Stomach (tissue), 19 donors: Measurements from ENCODE around the gene SPEG. TPM values are rescaled to one million over a fixed set of nuclear protein-coding genes. Genes with fewer than 3 reads are reported as not detected.

Experiments used
- DNase-seq, 2 donors: peaks; one replicate each; pipeline versions ENCODE4 v3.0.0 to v3.0.0-alpha.2; 2013 to 2019
- H3K27ac ChIP-seq, 5 donors: fragments of 200-600 bp in 4 of 5; sonication (generic) in 4 of 5; one replicate each; pipeline ENCODE4 v1.5.1; 2013 to 2019; ENCODE audit warnings: mild to moderate bottlenecking in 1 of 5, moderate library complexity in 1 of 5
- H3K27me3 ChIP-seq, 3 donors: fragments of 200-600 bp; sonication (generic); one replicate each; pipeline ENCODE4 v1.5.1; 2017 to 2019; ENCODE audit warnings: mixed run types in 1 of 3
- H3K36me3 ChIP-seq, 4 donors: fragments of 200-600 bp; sonication (generic); 1 replicate in 3 of 4; 2 replicates in 1 of 4; pipeline ENCODE4 v1.5.1; 2016 to 2019
- H3K4me1 ChIP-seq, 4 donors: fragments of 200-600 bp; sonication (generic); one replicate each; pipeline ENCODE4 v1.5.1; 2016 to 2019
- H3K4me3 ChIP-seq, 4 donors: fragments of 200-600 bp; sonication (generic) in 3 of 4; one replicate each; pipeline ENCODE4 v1.5.1; 2016 to 2019; ENCODE audit warnings: mild to moderate bottlenecking in 1 of 4
- H3K9me3 ChIP-seq, 4 donors: fragments of 200-600 bp; sonication (generic); one replicate each; pipeline ENCODE4 v1.5.1; 2016 to 2019
- EP300 ChIP-seq: sonication (generic); formaldehyde crosslinking; IDR thresholded peaks from one replicate; pipeline ENCODE4 v1.6.1; 2017; ENCODE audit warnings: antibody characterized with exemption
- POLR2A ChIP-seq, 4 donors: fragments of 450-650 bp; IDR thresholded peaks; one replicate each; pipeline ENCODE4 v1.6.1; 2016; ENCODE audit warnings: antibody characterized with exemption in 4 of 4, control low read depth in 2 of 4, mild to moderate bottlenecking in 1 of 4, moderate library complexity in 1 of 4
- POLR2AphosphoS5 ChIP-seq, 3 donors: sonication (generic); formaldehyde crosslinking; IDR thresholded peaks; one replicate each; pipeline ENCODE4 v1.6.1; 2016; ENCODE audit warnings: antibody characterized with exemption in 3 of 3
- WGBS, 5 donors: extraction: QIAGEN DNeasy Blood & Tissue Kit in 3 of 5; methylation state at CpG; one replicate each; pipeline versions ENCODE4 v1.1.5 to v1.1.7; 2013 to 2018; 5-methylcytosine and 5-hydroxymethylcytosine counted together
- intact Hi-C: fragments of 100-400 bp; cut with DNase I; formaldehyde crosslinking; loops from one replicate; pipeline ENCODE4 v1.15.1; 2023; ENCODE audit warnings: low total_unique reads
- long read RNA-seq, 10 donors: transcript quantifications; one replicate each; lab custom pipeline, GENCODE V29; 2026
- polyA plus RNA-seq, 3 donors: library from polyadenylated mRNA; stranded (reverse); fragments of 200-250 nt; gene quantifications; one replicate each; pipeline ENCODE4 v1.2.3, GENCODE V29; 2013
- total RNA-seq, 5 donors: library from RNA; depleted of rRNA; stranded (reverse); fragments of >200 nt; gene quantifications; one replicate each; pipeline versions ENCODE4 v1.1.0 to v1.2.3, GENCODE V29; 2014 to 2016
- TF ChIP-seq, protein P1 (sequence below), 7 experiments: fragments of 450-650 bp in 4 of 7; fragments of 200-600 bp in 3 of 7; sonication (generic) in 3 of 7; IDR thresholded peaks; one replicate each; pipeline ENCODE4 v1.5.1; 2016 to 2019; ENCODE audit warnings: antibody characterized with exemption in 7 of 7, control low read depth in 2 of 7, mild to moderate bottlenecking in 1 of 7
- donor health status: healthy with polysubstance abuse.
- donor health status: Bipolar disorder and iron deficiency.
- donor health status: healthy.

Gene SPEG
- total RNA-seq = 100 to 1,000 TPM in 1 of 5 donors, 10 to 100 TPM in 3, 1 to 10 TPM in 1; 7.4 to 106 (median 30.4) TPM
- polyA plus RNA-seq = 10 to 100 TPM in 1 of 3 donors, 1 to 10 TPM in 2; 9.8 to 65.1 (median 9.9) TPM
- long read RNA-seq, donor 1 = 0 reads
- long read RNA-seq, donor 2, partial matches to known transcripts = 0 of 2 reads
- long read RNA-seq, donor 2, other reads (novel, unspliced or antisense) = 0 of 2 reads
- long read RNA-seq, donor 3, partial matches to known transcripts = 19 of 21 reads
- long read RNA-seq, donor 3, other reads (novel, unspliced or antisense) = 0 of 21 reads
- long read RNA-seq, donor 4, partial matches to known transcripts = 6 of 6 reads
- long read RNA-seq, donor 4, other reads (novel, unspliced or antisense) = 0 of 6 reads
- long read RNA-seq, donor 5, partial matches to known transcripts = 12 of 16 reads
- long read RNA-seq, donor 5, other reads (novel, unspliced or antisense) = 0 of 16 reads
- long read RNA-seq, donor 6 = 0 reads
- long read RNA-seq, donor 7, partial matches to known transcripts = 5 of 8 reads
- long read RNA-seq, donor 7, other reads (novel, unspliced or antisense) = 0 of 8 reads
- long read RNA-seq, donor 8, partial matches to known transcripts = 0 of 4 reads
- long read RNA-seq, donor 8, other reads (novel, unspliced or antisense) = 0 of 4 reads
- long read RNA-seq, donor 9 = 0 reads
- long read RNA-seq, donor 10, partial matches to known transcripts = 12 of 12 reads
- long read RNA-seq, donor 10, other reads (novel, unspliced or antisense) = 0 of 12 reads

DNA sequence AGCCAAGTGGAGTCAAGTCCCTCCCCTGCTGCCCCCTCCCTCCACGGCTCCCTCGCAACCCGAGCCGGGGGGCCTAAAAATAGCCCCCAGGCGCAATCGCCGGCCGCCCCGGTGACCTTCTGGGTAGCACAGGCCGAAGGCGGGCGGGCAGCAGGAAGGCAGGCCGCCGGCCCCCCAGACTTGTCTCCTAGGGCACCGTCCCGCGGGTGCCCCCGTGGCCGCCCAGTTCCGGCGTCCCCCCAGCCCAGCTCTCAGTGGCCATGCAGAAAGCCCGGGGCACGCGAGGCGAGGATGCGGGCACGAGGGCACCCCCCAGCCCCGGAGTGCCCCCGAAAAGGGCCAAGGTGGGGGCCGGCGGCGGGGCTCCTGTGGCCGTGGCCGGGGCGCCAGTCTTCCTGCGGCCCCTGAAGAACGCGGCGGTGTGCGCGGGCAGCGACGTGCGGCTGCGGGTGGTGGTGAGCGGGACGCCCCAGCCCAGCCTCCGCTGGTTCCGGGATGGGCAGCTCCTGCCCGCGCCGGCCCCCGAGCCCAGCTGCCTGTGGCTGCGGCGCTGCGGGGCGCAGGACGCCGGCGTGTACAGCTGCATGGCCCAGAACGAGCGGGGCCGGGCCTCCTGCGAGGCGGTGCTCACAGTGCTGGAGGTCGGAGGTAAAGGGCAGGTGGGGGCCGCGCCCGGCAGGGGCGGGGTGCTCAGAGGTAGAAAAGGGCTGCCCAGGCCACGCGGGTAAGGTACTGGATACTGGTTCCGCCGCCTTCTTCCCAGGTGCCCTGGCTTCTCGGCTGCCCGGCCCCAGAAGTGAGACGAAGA, at the start of gene SPEG:
SPEG (plus strand) TSS at position 126 of the 808 bp plus-strand sequence; CDS start at position 261, 135 bp downstream.
- intact Hi-C loops = no loop called here
- TF ChIP-seq, protein P1, sequence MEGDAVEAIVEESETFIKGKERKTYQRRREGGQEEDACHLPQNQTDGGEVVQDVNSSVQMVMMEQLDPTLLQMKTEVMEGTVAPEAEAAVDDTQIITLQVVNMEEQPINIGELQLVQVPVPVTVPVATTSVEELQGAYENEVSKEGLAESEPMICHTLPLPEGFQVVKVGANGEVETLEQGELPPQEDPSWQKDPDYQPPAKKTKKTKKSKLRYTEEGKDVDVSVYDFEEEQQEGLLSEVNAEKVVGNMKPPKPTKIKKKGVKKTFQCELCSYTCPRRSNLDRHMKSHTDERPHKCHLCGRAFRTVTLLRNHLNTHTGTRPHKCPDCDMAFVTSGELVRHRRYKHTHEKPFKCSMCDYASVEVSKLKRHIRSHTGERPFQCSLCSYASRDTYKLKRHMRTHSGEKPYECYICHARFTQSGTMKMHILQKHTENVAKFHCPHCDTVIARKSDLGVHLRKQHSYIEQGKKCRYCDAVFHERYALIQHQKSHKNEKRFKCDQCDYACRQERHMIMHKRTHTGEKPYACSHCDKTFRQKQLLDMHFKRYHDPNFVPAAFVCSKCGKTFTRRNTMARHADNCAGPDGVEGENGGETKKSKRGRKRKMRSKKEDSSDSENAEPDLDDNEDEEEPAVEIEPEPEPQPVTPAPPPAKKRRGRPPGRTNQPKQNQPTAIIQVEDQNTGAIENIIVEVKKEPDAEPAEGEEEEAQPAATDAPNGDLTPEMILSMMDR (IDR thresholded peaks at IDR 0.05) = no peak
- TF ChIP-seq POLR2AphosphoS5 (IDR thresholded peaks at IDR 0.05) (no peak), EP300 (no peak), POLR2A (IDR thresholded peaks at IDR 0.05) (no peak)
- Histone ChIP-seq H3K4me3 (peak within 1 kb of the TSS; percentile 28 to 36 (median 34)), H3K9me3 (no peaks in the 10 kb centered on the region), H3K36me3 (no peaks in the 10 kb centered on the region), H3K27ac (peak within 1 kb of the TSS in 4 of 5 donors; percentile 65 to 95 (median 83)), H3K4me1 (peaks cover 7 to 30% (median 13%) of the 10 kb centered on the region in 4 donors), H3K27me3 (peaks cover 0 to 41% (median 22%) of the 10 kb centered on the region in 3 donors)
- peak in 1 of 2 donors; percentile 69 for DNase-seq
- WGBS, 5 donors = 6 to 32% (median 10%) methylated on average over 14 to 77 of the region's 77 CpGs

DNA sequence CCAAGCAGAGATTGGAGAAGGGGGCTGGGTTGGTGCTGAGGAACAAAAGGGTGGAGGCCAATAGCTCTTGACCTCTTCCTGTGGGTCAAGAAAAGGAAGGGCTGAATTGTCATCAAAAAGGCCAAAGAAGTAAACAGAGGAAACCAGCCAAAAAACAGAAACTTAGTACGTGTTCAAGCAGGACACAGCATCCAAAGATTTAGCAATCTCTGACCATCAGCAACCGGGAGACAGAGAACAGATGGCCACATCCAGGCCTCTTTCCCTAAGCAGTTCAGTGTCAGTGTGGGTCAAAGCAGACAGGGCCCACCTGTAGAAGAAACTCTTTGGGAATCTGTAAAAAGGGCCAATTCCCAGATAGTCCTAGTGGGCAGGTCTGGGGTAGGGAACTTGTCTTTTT, 49.8 kb upstream of the SPEG start:
- intact Hi-C loops = no loop called here
- no peaks in the 10 kb centered on the region for H3K9me3 ChIP-seq
- DNase-seq = no peak
- 40 to 79% (median 69%) methylated on average over 2 of the region's 2 CpGs for WGBS, 5 donors
- peak overlapping the region in 3 of 5 donors; percentile 33 to 55 (median 54) for H3K27ac ChIP-seq
- H3K36me3 ChIP-seq = peaks cover 53 to 68% (median 66%) of the 10 kb centered on the region in 4 donors
- peak overlapping the region in 1 of 4 donors; percentile 18 for H3K4me3 ChIP-seq
- H3K4me1 ChIP-seq = peaks cover 13 to 31% (median 23%) of the 10 kb centered on the region in 4 donors
- H3K27me3 ChIP-seq = no peaks in the 10 kb centered on the region
- TF ChIP-seq EP300 (no peak), POLR2AphosphoS5 (IDR thresholded peaks at IDR 0.05) (peak in 1 of 3 donors; percentile 8)

DNA sequence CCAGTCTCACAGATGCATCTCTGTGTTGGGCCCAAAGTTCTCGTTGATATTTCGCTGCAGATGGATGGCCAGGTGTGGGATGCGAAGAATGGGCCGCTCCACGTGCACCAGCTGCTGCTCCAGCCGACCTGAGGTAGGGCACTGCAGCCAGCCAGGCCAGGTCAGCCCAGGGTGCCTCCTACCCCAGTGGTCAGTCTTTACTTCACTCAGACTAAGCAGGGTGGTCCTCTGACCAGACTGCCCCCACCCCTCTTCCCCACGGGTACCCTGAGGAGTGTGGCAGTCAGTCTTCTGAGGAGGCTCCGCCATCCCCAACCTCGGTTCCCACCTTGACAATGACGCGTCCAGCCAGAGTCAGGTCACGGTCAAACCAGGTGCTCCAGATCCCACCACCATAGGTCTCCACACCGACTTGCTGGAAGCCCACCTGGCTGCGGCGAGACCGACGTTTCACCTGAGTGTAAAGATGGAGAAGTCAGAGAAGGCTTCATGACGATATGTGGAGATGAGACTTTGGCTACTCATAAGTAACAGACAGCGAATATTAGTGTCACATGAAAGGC, 48.6 kb upstream of the SPEG start:
- TF ChIP-seq POLR2A (IDR thresholded peaks at IDR 0.05) (no peak), EP300 (no peak), POLR2AphosphoS5 (IDR thresholded peaks at IDR 0.05) (no peak)
- TF ChIP-seq, protein P1 (IDR thresholded peaks at IDR 0.05) = no peak
- Histone ChIP-seq H3K9me3 (no peaks in the 10 kb centered on the region), H3K27ac (peak overlapping the region in 2 of 5 donors; percentile 96 to 98), H3K27me3 (no peaks in the 10 kb centered on the region), H3K4me3 (peak overlapping the region in 2 of 4 donors; percentile 72 to 84), H3K36me3 (peaks cover 48 to 56% (median 55%) of the 10 kb centered on the region in 4 donors), H3K4me1 (peaks cover 13 to 31% (median 23%) of the 10 kb centered on the region in 4 donors)
- intact Hi-C loops = no loop called here
- DNase-seq = no peak
- 94 to 97% (median 95%) methylated on average over 14 to 19 of the region's 19 CpGs for WGBS, 5 donors

DNA sequence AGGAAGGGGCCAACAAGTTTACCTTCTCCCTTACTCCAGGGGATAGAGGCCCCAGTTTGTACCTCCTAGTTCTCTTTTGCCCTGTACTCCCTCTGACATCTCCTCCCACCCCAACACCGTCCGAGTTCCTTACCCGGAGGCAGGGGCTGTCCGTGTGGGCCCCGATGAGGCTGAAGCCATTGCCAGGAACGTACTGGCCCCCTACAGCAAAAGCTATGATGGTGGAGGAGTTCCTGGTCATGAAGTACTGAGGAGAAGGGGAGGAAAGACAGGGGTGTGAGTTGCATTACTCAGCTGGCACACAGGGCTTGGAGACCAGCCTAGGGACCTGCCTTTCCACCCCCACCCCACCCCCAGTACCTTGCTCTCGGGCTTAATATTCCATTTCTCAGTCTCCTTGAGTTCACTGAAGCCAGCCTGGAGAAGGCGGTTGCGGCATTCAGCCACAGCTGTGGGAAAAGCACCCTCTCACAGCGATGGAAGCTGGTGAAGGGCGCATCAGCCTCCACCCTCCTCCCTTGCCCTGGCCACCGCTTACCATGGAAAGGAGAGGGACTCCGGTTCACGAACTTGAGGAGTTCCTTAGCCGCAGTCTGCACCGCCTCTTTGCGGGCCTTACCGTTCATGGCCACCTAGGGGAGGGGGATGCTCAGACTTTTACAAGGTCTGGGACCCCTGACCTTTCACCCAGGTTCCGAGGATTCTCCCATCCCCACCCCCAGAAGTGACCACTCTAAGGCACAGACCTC, 47.9 kb upstream of the SPEG start:
- DNase-seq = no peak
- Histone ChIP-seq H3K4me3 (peak overlapping the region; percentile 72 to 88 (median 86)), H3K4me1 (peaks cover 13 to 31% (median 23%) of the 10 kb centered on the region in 4 donors), H3K27ac (peak overlapping the region; percentile 95 to 98 (median 96)), H3K36me3 (peaks cover 41 to 49% (median 48%) of the 10 kb centered on the region in 4 donors), H3K9me3 (no peaks in the 10 kb centered on the region), H3K27me3 (no peaks in the 10 kb centered on the region)
- TF ChIP-seq POLR2AphosphoS5 (IDR thresholded peaks at IDR 0.05) (no peak), EP300 (no peak)
- intact Hi-C loops = no loop called here
- WGBS, 5 donors = 43 to 51% (median 48%) methylated on average over 17 to 19 of the region's 19 CpGs
